Right atrium auricular region (tissue), 2 donors: Measurements from ENCODE around the gene NPAS3. TPM values are rescaled to one million over a fixed set of nuclear protein-coding genes. Genes with fewer than 3 reads are reported as not detected.

Source experiments
- DNase-seq: peaks from one replicate; pipeline ENCODE4 v3.0.0-alpha.2; 2019; ENCODE audit warnings: low spot score
- H3K27ac ChIP-seq, 2 donors: fragments of 200-600 bp; sonication (generic); 1 replicate in 1 of 2; 2 replicates in 1 of 2; pipeline ENCODE4 v1.5.1; 2016 to 2019
- H3K27me3 ChIP-seq, 2 donors: fragments of 200-600 bp; sonication (generic); one replicate each; pipeline versions ENCODE4 v1.5.1 to v1.6.0; 2017 to 2019
- H3K36me3 ChIP-seq: fragments of 200-600 bp; sonication (generic); one replicate; pipeline ENCODE4 v1.5.1; 2016
- H3K4me1 ChIP-seq, 2 donors: fragments of 200-600 bp; sonication (generic); one replicate each; pipeline versions ENCODE4 v1.5.1 to v1.6.0; 2017 to 2019
- H3K4me3 ChIP-seq, 2 donors: fragments of 200-600 bp; sonication (generic); 1 replicate in 1 of 2; 2 replicates in 1 of 2; pipeline ENCODE4 v1.5.1; 2017 to 2019; ENCODE audit warnings: mild to moderate bottlenecking in 1 of 2, moderate library complexity in 1 of 2
- H3K9me3 ChIP-seq, 2 donors: fragments of 200-600 bp; sonication (generic); one replicate each; pipeline ENCODE4 v1.5.1; 2019
- CTCF ChIP-seq, 2 donors: fragments of 200-600 bp; sonication (generic); IDR thresholded peaks; one replicate each; pipeline ENCODE4 v1.5.1; 2019; ENCODE audit warnings: antibody characterized with exemption in 2 of 2
- total RNA-seq, 2 donors: library from RNA; depleted of rRNA; stranded (reverse); fragments of >200 nt; gene quantifications; one replicate each; pipeline ENCODE4 v1.1.0, GENCODE V29; 2016

The NPAS3 gene
- total RNA-seq, 2 donors from 2014 or later: 0.67 to 1.3 TPM

- TF ChIP-seq CTCF (IDR thresholded peaks at IDR 0.05): no peak
- no peak overlapping the region for H3K27ac ChIP-seq
- H3K4me1 ChIP-seq: no peaks in the 10 kb centered on the region
- H3K4me3 ChIP-seq: no peak overlapping the region
- H3K36me3 ChIP-seq: no peaks in the 10 kb centered on the region
- H3K9me3 ChIP-seq: no peaks in the 10 kb centered on the region
- DNase-seq: no peak
- no peaks in the 10 kb centered on the region for H3K27me3 ChIP-seq
These were observed 603.9 kb downstream of the NPAS3 start for GRCh38 chr14:33542338-33543287.

GRCh38 chr14:33545696-33546095 lies 607.0 kb downstream of the NPAS3 start:
- Histone ChIP-seq H3K36me3 (no peaks in the 10 kb centered on the region), H3K27me3 (no peaks in the 10 kb centered on the region), H3K9me3 (no peaks in the 10 kb centered on the region), H3K4me1 (no peaks in the 10 kb centered on the region), H3K4me3 (no peak overlapping the region), H3K27ac (no peak overlapping the region)
- DNase-seq: no peak
- TF ChIP-seq CTCF (IDR thresholded peaks at IDR 0.05): no peak

GRCh38 chr14:33548606-33549005 lies 609.9 kb downstream of the NPAS3 start:
- Histone ChIP-seq H3K4me3 (no peak overlapping the region), H3K27ac (no peak overlapping the region), H3K36me3 (no peaks in the 10 kb centered on the region), H3K27me3 (no peaks in the 10 kb centered on the region), H3K9me3 (no peaks in the 10 kb centered on the region), H3K4me1 (no peaks in the 10 kb centered on the region)
- no peak for TF ChIP-seq CTCF (IDR thresholded peaks at IDR 0.05)
- DNase-seq: no peak

- no peak for DNase-seq
- no peak for TF ChIP-seq CTCF (IDR thresholded peaks at IDR 0.05)
- H3K4me3 ChIP-seq: no peak overlapping the region
- no peaks in the 10 kb centered on the region for H3K4me1 ChIP-seq
- no peaks in the 10 kb centered on the region for H3K9me3 ChIP-seq
- no peak overlapping the region for H3K27ac ChIP-seq
- no peaks in the 10 kb centered on the region for H3K27me3 ChIP-seq
- H3K36me3 ChIP-seq: no peaks in the 10 kb centered on the region
These were observed 613.3 kb downstream of the NPAS3 start for GRCh38 chr14:33551963-33552362.

GRCh38 chr14:33553706-33554278 lies 615.1 kb downstream of the NPAS3 start:
- no peak overlapping the region for H3K27ac ChIP-seq
- no peaks in the 10 kb centered on the region for H3K9me3 ChIP-seq
- no peak for DNase-seq
- H3K4me1 ChIP-seq: no peaks in the 10 kb centered on the region
- H3K27me3 ChIP-seq: no peaks in the 10 kb centered on the region
- no peak overlapping the region for H3K4me3 ChIP-seq
- no peak for TF ChIP-seq CTCF (IDR thresholded peaks at IDR 0.05)
- no peaks in the 10 kb centered on the region for H3K36me3 ChIP-seq
